B cell (primary cell): ENCODE data around the gene MRAS. TPM values are rescaled to one million over a fixed set of nuclear protein-coding genes. Genes with fewer than 3 reads are reported as not detected.

Experiments used
- ATAC-seq: fragments of 200-7000 bp; cut with Tn5 transposase; one replicate; pipeline ENCODE4 v1.10.0; 2021; ENCODE audit warnings: low read depth, mild to moderate bottlenecking, moderate number of reproducible peaks, moderate library complexity
- CTCF ChIA-PET: fragments of 350-600 bp; sonication (Branson Sonifier 250); formaldehyde crosslinking; loops from one replicate; lab custom pipeline; 2021; ENCODE audit warnings: antibody characterized with exemption, inconsistent platforms; lab: Charles Lee
- POLR2A ChIA-PET: fragments of 350-600 bp; sonication (Branson Sonifier 250); formaldehyde crosslinking; loops from one replicate; lab custom pipeline; 2021; ENCODE audit warnings: antibody characterized with exemption; lab: Charles Lee
- DNase-seq: peaks from one replicate; pipeline ENCODE4 v3.0.0; 2013
- H2AFZ ChIP-seq: 2 replicates; pipeline ENCODE4 v1.6.1; 2012; ENCODE audit warnings: mild to moderate bottlenecking, low read depth, low read length; ENCODE audit not compliant: insufficient read depth, poor library complexity, severe bottlenecking
- H3K27ac ChIP-seq, 2 donors: 1 replicate in 1 of 2; 2 replicates in 1 of 2; pipeline ENCODE4 v1.5.1; 2012 to 2013; ENCODE audit warnings: low read length in 2 of 2, mild to moderate bottlenecking in 2 of 2, moderate library complexity in 1 of 2
- H3K27me3 ChIP-seq, 4 experiments: fragments of 200-600 bp in 1 of 4; sonication (generic) in 1 of 4; replicated peaks in 1 of 4; 1 replicate in 2 of 4; 2 replicates in 2 of 4; pipeline versions ENCODE4 v1.6.1 to v1.7.0; 2013 to 2016; ENCODE audit warnings: low read length in 3 of 4, mild to moderate bottlenecking in 2 of 4, mixed read lengths in 1 of 4, moderate library complexity in 1 of 4; ENCODE audit not compliant: insufficient read depth in 4 of 4, control insufficient read depth in 3 of 4; ENCODE audit errors: control extremely low read depth in 1 of 4
- H3K36me3 ChIP-seq, 2 experiments: replicated peaks in 1 of 2; 1 replicate in 1 of 2; 2 replicates in 1 of 2; pipeline versions ENCODE4 v1.6.1 to v1.7.1; 2013; ENCODE audit warnings: low read length in 1 of 2; ENCODE audit not compliant: insufficient read depth in 2 of 2, control insufficient read depth in 1 of 2; ENCODE audit errors: control extremely low read depth in 1 of 2, extremely low read depth in 1 of 2
- H3K4me1 ChIP-seq, 2 donors: fragments of 200-600 bp in 1 of 2; sonication (generic) in 1 of 2; 1 replicate in 1 of 2; 2 replicates in 1 of 2; pipeline versions ENCODE4 v1.5.1 to v1.6.1; 2013 to 2017; ENCODE audit warnings: low read length in 2 of 2; ENCODE audit not compliant: control insufficient read depth in 2 of 2, insufficient read depth in 2 of 2
- H3K4me2 ChIP-seq: replicated peaks from 2 replicates; pipeline ENCODE3; 2012; ENCODE audit warnings: mild to moderate bottlenecking, low read depth, low read length; ENCODE audit not compliant: poor library complexity, severe bottlenecking
- H3K4me3 ChIP-seq, 5 experiments: fragments of 200-600 bp in 1 of 5; sonication (generic) in 1 of 5; 1 replicate in 3 of 5; 2 replicates in 2 of 5; pipeline versions ENCODE4 v1.5.1 to v1.7.0; 2011 to 2016; ENCODE audit warnings: low read length in 4 of 5, mild to moderate bottlenecking in 4 of 5, low read depth in 2 of 5, control low read depth in 1 of 5, moderate library complexity in 1 of 5; ENCODE audit not compliant: insufficient read depth in 1 of 5; ENCODE audit errors: control extremely low read depth in 1 of 5, extremely low read depth in 1 of 5
- H3K79me2 ChIP-seq: fragments of 200-600 bp; sonication (generic); one replicate; pipeline ENCODE4 v1.6.0; 2016; ENCODE audit warnings: low read length; ENCODE audit not compliant: control insufficient read depth, insufficient read depth
- H3K9ac ChIP-seq: fragments of 200-600 bp; sonication (generic); 2 replicates; pipeline ENCODE4 v1.6.1; 2017; ENCODE audit warnings: mild to moderate bottlenecking, low read length, moderate library complexity
- H3K9me3 ChIP-seq, 3 donors: one replicate each; pipeline versions ENCODE4 v1.6.1 to v1.7.1; 2013; ENCODE audit warnings: low read length in 2 of 3; ENCODE audit not compliant: control insufficient read depth in 2 of 3, insufficient read depth in 1 of 3; ENCODE audit errors: control extremely low read depth in 1 of 3
- H4K20me1 ChIP-seq: 2 replicates; pipeline ENCODE4 v1.6.0; 2012; ENCODE audit warnings: mild to moderate bottlenecking, low read length; ENCODE audit not compliant: insufficient read depth, control insufficient read depth, poor library complexity, severe bottlenecking
- H3K27ac Mint-ChIP-seq: one replicate; pipeline ENCODE4 v1.8.0; 2021; ENCODE audit warnings: mixed read lengths
- H3K27me3 Mint-ChIP-seq: one replicate; pipeline ENCODE4 v1.8.0; 2021; ENCODE audit warnings: mixed read lengths
- H3K4me1 Mint-ChIP-seq: one replicate; pipeline ENCODE4 v1.8.0; 2021; ENCODE audit warnings: mixed read lengths
- H3K4me3 Mint-ChIP-seq: one replicate; pipeline ENCODE4 v1.8.0; 2021; ENCODE audit warnings: mixed read lengths
- H3K9me3 Mint-ChIP-seq: one replicate; pipeline ENCODE4 v1.8.0; 2022; ENCODE audit warnings: mixed read lengths; ENCODE audit not compliant: insufficient read depth
- EZH2 ChIP-seq: IDR thresholded peaks from 2 replicates; pipeline ENCODE4 v1.6.1; 2012; ENCODE audit warnings: borderline replicate concordance, low read depth, mild to moderate bottlenecking, moderate library complexity, low read length; ENCODE audit not compliant: insufficient read depth, poor library complexity, severe bottlenecking
- WGBS: methylation state at CpG from one replicate; pipeline ENCODE4 v1.1.5; 2013; ENCODE audit warnings: missing lambda C conversion rate; ENCODE audit not compliant: insufficient coverage; 5-methylcytosine and 5-hydroxymethylcytosine counted together
- intact Hi-C: fragments of 100-400 bp; cut with micrococcal nuclease; formaldehyde crosslinking; loops from one replicate; pipeline ENCODE4 v1.10.0; 2022
- polyA plus RNA-seq: library from polyadenylated mRNA; depleted of rRNA; stranded (reverse); fragments of >200 nt; gene quantifications from 2 replicates; pipeline ENCODE4 v1.2.3, GENCODE V29; 2012
- total RNA-seq, 2 donors: library from RNA; stranded (reverse); fragments of 120-200 nt in 1 of 2; gene quantifications; 1 replicate in 1 of 2; 2 replicates in 1 of 2; pipeline versions ENCODE4 v1.2.3 to v1.2.4, GENCODE V29; 2013 to 2022
- TF ChIP-seq, protein P1 (sequence below): fragments of 200-600 bp; IDR thresholded peaks from one replicate; pipeline ENCODE4 v1.8.0; 2022; ENCODE audit warnings: antibody characterized with exemption, mild to moderate bottlenecking

Gene MRAS
- total and polyA plus RNA-seq, 2 donors (not counting 1 experiment from before 2014, with no cell fraction given): 0.03 to 0.22 TPM

GRCh38 chr3:138308783-138309182 lies 39.6 kb upstream of the MRAS start:
- TF ChIP-seq EZH2: no peak
- TF ChIP-seq, protein P1, sequence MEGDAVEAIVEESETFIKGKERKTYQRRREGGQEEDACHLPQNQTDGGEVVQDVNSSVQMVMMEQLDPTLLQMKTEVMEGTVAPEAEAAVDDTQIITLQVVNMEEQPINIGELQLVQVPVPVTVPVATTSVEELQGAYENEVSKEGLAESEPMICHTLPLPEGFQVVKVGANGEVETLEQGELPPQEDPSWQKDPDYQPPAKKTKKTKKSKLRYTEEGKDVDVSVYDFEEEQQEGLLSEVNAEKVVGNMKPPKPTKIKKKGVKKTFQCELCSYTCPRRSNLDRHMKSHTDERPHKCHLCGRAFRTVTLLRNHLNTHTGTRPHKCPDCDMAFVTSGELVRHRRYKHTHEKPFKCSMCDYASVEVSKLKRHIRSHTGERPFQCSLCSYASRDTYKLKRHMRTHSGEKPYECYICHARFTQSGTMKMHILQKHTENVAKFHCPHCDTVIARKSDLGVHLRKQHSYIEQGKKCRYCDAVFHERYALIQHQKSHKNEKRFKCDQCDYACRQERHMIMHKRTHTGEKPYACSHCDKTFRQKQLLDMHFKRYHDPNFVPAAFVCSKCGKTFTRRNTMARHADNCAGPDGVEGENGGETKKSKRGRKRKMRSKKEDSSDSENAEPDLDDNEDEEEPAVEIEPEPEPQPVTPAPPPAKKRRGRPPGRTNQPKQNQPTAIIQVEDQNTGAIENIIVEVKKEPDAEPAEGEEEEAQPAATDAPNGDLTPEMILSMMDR: no peak
- Histone ChIP-seq H3K9me3 (peaks cover 2 to 33% (median 29%) of the 10 kb centered on the region in 3 donors), H3K4me2 (no peak overlapping the region), H3K79me2 (no peaks in the 10 kb centered on the region), H4K20me1 (no peaks in the 10 kb centered on the region), H3K9ac (no peak overlapping the region), H3K27me3 (peaks cover 0 to 18% (median 0%) of the 10 kb centered on the region in 4 experiments), H3K4me3 (no peak overlapping the region), H3K4me1 (no peaks in the 10 kb centered on the region), H2AFZ (no peak overlapping the region), H3K27ac (no peak overlapping the region), H3K36me3 (no peaks in the 10 kb centered on the region)
- ChIA-PET CTCF (no interaction called here), POLR2A (interaction anchor here (0.7 kb wide), 1 partner anchor 41 kb away, joined by 8 read pairs; no protein-coding TSS in a partner anchor)
- no peak overlapping the region for H3K4me3 Mint-ChIP-seq
- H3K27me3 Mint-ChIP-seq: peaks cover 36% of the 10 kb centered on the region
- H3K4me1 Mint-ChIP-seq: no peaks in the 10 kb centered on the region
- intact Hi-C loops: no loop called here
- ATAC-seq: no peak
- peaks cover 16% of the 10 kb centered on the region for H3K9me3 Mint-ChIP-seq
- DNase-seq: no peak
- H3K27ac Mint-ChIP-seq: no peak overlapping the region

DNA sequence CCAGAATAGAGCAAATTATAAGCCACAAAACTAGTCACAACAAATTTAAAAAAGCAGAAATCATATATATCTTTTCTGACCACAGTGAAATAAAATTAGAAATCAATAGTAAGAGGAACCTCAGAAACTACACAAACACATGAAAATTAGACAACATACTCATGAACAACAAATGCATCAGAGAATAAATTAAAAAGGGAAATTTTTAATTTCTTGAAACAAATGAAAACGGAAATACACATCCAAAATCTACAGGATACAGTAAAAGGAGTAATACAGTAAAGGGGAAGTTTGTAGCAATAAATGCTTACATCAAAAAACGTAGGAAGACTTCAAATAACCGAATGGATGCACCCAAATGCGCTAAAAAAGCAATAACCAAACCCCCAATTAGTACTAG lies 37.9 kb upstream of the MRAS start:
- WGBS: no CpG with 5 or more reads among the region's 4 CpGs
- H3K4me3 ChIP-seq: no peak overlapping the region
- Mint-ChIP-seq H3K27me3 (peaks cover 36% of the 10 kb centered on the region), H3K4me1 (no peaks in the 10 kb centered on the region), H3K9me3 (peaks cover 16% of the 10 kb centered on the region), H3K4me3 (no peak overlapping the region), H3K27ac (no peak overlapping the region)
- H2AFZ ChIP-seq: no peak overlapping the region
- ATAC-seq (no peak), DNase-seq (no peak)
- H3K9me3 ChIP-seq: peaks cover 2 to 33% (median 29%) of the 10 kb centered on the region in 3 donors
- TF ChIP-seq EZH2: no peak
- TF ChIP-seq, protein P1: no peak
- no peaks in the 10 kb centered on the region for H3K4me1 ChIP-seq
- H3K9ac ChIP-seq: no peak overlapping the region
- no peak overlapping the region for H3K27ac ChIP-seq
- H4K20me1 ChIP-seq: no peaks in the 10 kb centered on the region
- no peaks in the 10 kb centered on the region for H3K36me3 ChIP-seq
- ChIA-PET CTCF (no interaction called here), POLR2A (no interaction called here)
- H3K27me3 ChIP-seq: peaks cover 0 to 18% (median 0%) of the 10 kb centered on the region in 4 experiments
- no peaks in the 10 kb centered on the region for H3K79me2 ChIP-seq
- no peak overlapping the region for H3K4me2 ChIP-seq
- intact Hi-C loops: no loop called here
